Stimulated activated CD4-positive, alpha-beta T cell treated with anti-CD3 and anti-CD28 coated beads, TNF-alpha, amount 100 ng/mL, for 1 hour (primary cell): ENCODE measurements around the gene TCAF1.
"Not testable (repeated sequence)": the region's sequence is repeated elsewhere in the genome, so short reads cannot be mapped to it uniquely, and the experiment has no call there.

Experiments
- DNase-seq, 3 donors: peaks; one replicate each; pipeline ENCODE4 v3.0.0-alpha.2; 2020; ENCODE audit warnings: low read depth in 3 of 3, low spot score in 1 of 3

Gene TCAF1

DNA sequence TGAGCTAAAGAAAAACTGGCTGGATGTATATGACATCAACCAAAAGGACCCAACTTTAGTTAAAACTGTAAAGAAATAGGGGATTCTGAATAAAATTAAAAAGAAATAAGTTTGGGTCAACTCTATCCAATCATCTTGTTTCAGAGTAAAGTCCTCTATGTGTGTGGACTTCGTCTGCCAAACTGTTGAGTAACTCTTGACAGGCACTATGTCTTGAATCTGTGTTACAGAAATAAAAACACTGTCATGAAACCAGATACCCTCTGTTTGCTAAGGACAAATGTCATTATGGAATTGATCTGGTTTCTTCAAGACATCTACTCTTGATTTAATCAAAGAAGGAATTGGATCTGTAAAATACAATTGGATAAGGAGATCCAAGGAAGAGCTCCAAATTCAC, 46.5 kb downstream of the TCAF1 start:
- DNase-seq = not testable (repeated sequence)

DNA sequence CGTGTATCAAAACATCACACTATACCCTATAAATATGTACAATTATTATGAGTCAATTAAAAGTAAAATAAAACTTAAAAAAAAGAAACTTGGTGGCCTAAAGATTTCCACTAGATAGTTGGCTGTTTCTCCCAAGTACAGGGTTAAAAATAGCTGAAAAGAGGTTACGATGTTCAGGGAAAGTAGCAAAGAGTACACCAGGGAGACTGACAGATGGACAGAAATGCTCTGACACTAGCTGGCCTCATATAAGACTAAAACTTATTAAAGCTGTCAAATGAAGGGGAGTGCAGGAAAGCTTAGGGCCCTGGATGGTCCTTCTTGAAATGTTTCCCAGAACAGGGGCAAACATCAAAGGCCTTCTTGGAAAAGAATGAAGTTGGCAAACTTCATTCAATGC, 51.3 kb downstream of the TCAF1 start:
- DNase-seq = no peak

DNA sequence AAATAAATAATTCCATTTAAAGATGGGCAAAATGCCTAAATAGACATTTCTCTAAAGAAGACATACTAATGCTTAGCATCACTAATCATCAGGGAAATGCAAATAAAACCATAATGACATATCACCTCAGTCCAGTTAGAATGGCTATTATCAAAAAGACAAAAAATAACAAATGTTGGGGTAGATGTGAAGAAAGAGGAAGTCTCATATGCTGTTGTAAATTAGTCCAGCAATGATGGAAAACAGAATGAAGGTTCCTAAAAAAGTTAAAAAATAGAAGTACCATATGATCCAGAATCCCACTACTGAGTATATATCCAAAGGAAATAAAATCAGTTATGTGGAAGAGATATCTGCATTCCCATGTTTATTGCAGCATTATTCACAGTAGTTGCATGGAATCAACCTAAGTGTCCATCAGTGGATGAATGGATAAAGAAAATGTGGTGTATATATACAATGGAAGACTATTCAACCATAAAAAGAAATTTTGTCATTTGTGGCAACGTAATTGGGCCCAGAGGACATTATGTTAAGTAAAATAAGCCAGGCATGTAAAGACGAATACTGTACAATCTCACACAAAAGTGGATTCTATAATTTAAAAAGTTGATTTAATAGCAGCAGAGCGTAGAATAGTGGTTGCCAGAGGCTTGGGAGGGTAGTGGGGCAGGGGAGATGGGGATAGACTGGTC, 52.0 kb downstream of the TCAF1 start:
- no peak for DNase-seq

DNA sequence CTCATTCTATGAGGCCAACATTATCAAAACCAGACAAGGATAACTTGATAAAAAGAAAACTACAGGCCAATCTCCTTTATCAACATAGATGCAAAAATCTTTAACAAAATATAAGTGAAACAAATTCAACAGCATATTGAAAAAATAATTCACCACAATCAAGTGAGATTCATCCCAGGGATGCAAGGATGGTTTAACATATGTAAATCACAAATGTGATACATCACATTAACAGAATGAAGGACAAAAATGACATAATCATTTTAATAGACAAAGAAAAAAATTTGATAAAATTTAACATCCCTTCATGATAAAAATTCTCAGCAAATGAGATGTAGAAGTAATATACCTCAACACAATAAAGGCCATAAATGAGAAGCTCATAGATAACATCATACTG, 53.8 kb downstream of the TCAF1 start:
- DNase-seq = no peak

DNA sequence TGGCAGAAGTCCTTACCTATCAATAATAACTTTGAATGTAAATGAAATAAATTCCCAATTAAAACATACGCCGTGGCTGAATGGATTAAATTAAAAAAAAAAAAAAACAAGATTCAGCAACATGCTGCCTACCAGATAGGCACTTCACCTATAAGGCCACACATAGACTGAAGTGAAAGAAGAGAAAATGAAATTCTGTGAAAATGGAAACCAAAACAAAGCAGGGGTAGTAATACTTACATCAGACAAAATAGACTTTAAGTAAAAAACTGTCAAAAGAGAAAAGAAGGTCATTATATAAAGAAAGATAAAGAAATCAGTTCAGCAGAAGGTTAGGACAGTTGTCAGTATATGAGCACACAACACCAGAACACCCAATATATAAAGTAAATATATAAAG, 55.3 kb downstream of the TCAF1 start:
- no peak for DNase-seq

DNA sequence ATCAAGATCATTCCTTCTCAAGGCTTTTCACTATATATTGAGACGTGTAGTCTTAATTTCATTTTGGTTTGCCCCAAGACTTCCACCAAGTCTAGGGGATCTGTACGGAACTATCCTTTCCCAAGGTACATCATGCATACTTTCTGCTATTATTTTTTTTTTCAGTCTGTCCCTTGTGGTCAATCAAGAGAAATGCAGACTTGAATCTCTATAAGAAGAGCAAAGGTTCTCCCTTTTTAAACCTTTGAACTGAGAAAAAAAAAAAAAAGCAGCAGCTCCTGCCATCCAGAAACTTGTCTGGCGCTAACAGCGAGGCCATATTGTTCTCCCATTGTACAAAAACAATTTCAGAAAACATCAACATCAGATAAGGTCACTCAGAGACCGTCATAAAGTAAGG, 60.3 kb downstream of the TCAF1 start:
- DNase-seq = not testable (repeated sequence)

DNA sequence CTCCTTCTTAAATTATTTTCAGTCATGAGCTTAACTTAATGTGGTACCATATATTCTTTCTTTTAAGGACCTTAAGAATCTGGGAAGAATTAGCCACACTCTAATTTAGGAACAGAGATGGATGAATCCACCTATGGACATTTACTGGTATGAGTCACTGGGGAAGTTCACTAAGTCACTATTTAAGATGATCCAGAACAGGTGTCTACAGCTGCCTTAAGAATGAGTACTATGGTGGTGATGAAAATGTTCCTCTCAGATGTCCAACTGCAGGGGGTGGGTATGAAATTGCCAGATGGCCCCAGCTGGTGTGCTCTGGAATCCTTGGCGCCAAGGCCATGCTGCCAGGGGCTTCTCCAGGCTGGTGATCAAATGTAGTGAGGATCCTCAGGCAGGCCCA, 61.9 kb downstream of the TCAF1 start:
- DNase-seq = not testable (repeated sequence)

DNA sequence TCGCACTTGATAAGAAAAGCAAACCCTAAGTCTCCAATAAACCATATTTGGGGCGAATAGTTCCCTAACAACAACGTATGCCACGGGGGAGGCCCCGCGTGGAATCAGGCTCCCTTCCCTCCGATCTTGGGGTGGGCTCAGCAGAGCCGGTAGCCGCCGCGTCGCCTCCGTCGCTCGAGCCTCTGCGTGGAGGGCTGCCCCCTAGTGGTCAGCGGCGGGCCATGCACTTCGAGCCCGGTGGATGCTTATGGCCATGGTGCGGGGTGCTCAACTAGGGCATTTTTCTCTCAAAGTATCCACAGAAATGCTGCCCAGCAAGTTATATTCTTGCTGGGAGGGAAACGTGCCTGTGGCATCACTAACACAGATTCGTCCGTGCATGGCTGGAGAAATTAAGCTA, 64.8 kb downstream of the TCAF1 start:
- DNase-seq = peak; percentile 69 to 97 (median 92)

DNA sequence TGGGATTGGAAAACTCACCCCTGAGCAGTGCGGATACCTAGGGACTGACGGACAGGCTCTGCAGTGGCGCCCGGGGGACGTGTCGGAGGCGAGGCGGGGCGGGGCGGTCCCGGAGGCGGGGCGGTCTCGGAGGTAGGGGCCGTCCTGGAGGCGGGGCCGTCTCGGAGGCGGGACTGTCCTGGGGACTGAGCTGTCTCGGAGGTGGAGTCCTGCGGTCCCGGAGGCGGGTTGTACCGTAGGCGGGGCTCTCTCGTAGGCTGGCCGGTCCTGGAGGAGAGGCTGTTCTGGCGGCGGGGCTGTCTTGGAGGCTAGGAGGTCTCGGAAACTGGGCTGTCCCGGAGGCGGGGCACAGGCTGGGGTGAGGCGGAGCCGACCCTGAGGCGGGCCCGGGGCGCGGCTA, 65.4 kb downstream of the TCAF1 start:
- peak; percentile 81 to 90 (median 83) for DNase-seq

DNA sequence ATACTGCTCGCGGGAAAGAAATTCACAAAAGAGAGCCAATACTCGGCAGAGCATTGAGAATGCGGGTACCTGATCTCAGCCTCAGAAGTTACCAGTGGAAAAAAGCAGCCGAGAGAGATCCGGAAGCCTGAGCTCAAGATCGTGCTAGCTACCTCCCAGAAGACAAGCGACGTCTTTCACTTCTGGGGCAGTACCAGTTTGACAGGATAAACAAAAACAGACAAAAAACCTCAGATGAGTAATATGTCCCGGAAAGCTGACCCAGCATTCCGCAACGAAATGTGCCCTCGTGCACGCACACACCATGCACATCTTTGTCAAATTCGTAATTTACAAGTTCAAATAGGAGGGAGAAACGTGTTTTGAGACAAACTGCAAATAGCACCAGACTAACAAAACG, 65.9 kb downstream of the TCAF1 start:
- not testable (repeated sequence) for DNase-seq

DNA sequence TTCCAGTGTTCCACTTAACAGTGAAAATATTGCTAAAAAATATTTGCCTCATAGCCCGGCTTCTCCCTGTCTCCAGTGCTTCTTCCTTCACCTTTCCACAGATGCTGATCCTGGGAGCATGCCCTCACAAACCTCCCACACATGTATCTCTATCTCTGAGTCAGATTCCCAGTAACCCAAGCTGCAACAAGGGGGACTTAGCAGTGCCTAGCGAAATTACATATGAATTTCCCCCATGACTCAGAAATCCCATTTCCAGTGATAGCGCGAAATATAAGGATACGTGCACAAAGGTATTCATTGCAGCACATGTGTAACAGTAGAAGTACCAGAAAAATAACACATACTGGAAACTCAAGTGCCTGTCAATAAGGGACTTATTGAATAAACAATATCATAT, 75.4 kb downstream of the TCAF1 start:
- DNase-seq = not testable (repeated sequence)

DNA sequence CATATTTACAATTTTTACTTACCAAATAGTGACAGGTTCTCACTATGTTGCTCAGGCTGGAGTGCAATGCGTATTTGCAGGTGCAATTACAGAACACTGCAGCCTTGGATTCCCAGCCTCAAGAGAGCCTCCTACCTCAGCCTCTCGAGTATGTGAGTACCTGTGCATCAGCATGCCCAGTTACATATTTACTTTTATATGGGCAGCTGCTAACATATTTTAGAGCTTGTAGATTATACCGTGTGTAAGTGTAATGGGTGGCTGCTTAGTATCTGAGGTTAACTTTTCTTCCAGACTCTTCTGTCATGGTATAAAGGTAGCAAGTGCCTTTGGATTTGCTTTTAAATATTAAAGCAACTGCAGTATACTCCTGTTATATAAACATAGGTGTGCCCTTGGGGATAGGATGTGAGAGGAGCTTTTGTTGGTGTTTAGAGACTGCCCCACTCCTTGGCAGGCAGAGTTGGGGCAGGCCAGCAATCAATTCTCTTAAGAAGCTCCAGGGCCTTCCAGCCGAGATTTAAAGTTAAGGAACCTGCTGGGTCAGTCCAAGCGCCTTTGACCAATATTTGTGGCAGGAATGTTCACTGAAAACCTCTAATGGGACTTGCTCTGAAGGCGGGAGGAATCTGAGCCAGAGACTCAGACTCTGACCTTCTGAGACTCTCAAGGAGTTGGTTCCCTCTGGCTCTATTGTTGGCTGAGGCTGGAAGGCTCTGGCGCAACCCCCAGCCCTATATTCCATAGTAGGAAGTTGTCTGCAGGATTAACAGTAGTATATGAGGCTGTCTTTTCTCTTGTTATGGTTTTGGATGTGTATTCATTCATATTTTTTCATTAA, 77.5 kb downstream of the TCAF1 start:
- not testable (repeated sequence) for DNase-seq

DNA sequence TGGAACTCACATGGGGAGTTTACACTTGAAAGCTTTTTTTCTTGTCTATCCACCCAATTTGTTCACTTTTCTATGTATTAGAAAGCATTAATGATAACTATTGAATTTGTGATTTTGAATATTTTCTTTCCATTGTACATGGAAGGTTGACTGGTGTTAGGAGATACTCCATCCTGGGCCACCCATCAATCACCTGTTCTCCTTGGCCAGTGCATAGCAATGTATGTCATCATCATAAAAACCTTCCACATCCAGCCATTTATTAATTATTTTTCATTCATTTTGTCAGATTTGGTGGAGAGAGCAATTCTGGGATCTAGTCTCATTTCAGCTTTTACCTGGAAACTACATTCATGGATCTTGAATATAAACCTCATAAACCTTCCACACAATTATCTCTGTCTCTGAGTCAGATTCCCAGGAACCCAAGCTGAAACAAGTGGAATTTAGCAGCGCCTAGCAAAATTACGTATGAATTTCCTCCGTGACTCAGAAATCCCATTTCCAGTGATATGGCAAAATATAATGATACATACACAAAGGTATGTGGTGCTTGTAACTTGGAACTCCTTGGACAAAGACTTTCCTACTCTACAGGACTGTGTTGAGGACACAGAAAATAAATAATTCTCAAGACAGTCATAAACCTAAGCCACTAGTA, 78.2 kb downstream of the TCAF1 start:
- DNase-seq = not testable (repeated sequence)

DNA sequence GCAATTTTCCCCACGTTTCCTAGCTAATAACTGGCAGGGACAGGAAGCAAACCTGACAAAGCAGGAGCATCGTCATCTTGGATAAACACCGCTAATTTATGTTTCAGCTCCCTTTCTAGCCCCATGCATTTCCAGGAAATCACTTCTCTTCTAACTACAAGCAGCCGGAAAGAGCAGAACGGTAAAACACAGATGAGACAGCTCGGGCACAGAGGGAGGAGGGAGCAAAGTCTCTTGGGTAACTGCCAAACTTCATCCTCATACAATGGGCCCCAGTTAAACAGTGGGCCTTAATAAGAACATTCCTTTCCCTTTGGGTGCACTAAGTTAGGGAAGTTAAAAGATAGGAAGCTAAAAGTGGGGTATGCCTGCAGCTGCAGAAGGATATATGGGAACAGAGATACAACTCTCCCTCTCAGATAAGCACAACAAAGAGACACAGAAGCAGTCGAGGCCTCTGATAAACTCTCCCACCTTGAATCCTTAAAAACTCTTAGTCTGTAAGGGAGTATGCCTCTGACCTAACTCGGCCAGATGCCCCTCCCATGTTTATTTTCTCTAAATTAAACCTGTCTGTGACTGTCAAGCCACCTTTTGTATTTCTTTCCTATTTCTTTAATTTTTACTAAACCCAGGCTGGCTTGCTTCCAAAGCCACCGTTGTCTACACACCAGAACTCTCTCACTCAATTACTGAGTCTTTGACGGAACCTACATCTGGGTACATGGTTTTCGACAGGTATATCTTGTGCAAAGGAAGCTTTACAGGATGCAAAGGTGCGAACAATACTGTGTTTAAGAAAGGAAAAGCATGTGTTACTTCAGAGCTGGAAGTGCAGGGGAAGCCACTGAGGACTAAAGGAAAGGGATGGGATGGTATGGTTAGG, 80.3 kb downstream of the TCAF1 start:
- DNase-seq = not testable (repeated sequence)

DNA sequence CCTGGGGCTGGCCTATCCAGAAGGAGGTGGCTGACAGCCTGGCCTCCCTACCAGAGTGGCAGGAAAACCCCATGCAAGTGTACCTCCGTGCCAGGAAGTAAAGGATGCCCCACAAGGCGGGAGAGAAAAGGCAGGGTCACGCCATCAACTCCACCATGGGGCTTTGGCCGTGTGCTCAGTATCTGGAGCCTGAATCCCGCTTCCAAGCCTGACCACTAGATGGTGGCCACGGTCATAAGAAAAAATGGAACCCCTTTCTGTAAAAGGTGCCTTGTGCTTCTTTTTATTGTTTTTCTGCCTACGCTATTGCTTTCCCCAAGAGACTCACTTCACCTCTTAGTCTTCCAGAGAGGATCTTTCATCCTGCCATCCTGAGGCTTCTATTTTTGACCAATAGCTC, 84.1 kb downstream of the TCAF1 start:
- not testable (repeated sequence) for DNase-seq

DNA sequence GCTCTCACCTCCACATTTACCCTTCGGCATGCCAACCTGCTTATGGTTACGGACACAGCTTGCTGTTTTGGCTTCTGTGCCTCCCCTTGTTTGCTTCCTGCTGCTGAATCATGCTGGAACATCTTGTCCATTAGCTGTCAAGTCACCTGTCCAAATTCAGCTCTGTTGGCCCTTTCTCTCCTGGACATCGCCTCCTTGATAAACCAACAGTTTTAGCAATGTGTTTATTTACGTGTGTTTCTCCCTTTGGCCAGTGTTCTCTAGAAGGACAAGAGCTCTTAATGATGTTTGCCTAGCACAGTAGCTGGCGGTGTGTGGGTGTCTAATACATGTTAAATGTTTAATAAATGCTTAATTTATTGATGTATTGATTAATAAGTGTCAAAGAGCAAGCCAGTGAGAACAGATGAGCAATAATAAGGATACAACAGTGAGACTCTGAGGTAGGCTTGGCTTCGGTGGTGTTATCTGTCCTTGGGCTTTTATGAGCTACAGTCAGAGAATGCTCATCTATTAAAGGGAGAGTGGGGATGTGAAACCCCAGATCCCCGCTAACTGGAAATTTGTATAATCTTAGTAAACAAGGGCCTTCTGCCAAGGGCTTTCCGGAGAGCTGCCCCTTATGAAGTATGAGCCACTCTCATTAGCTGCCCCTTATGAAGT, 85.4 kb downstream of the TCAF1 start:
- DNase-seq = not testable (repeated sequence)

DNA sequence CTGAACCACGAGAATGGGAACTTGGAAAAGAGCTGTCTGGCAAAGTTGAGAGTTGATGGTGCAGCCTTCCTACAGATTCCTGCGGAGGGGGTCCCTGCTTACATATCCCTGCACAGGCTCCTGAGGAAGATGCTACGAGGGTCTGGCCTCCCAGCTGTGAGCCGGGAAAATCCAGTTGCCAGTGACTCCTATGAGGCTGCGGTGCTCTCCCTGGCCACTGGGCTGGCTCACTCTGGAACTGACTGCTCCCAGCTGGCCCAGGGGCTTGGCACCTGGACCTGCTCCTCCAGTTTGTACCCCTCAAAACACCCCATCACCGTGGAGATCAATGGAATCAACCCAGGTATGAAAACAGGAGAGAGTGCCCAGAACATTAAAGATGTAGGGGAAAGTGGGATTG, 91.3 kb downstream of the TCAF1 start:
- DNase-seq = not testable (repeated sequence)

DNA sequence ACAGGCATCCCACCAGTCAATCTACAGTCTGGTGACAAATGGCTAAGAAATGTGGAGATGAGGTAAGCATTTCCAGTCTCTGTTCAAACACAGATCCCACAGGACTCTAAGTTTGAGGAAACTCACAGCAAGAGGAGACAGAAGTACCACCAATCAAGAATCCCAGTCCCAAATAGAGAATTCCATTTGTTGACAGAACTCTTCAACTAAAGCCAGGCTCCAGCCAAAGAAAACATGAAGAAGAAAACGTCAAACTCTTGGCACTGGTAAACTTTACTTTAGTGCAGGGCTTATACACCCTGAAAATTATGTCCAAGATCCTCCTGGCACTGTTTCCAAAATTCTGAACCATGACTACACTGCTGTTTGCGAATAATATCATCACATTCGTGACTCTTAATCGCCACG, 95.3 kb downstream of the TCAF1 start:
- DNase-seq = not testable (repeated sequence)
